Measurements from ENCODE around the gene ZNF165.
"Not testable (repeated sequence)": the region's sequence is repeated elsewhere in the genome, so short reads cannot be mapped to it uniquely, and the experiment has no call there.

ZNF165 gene

GRCh38 chr6:28080381-28080630 lies at the start of gene ZNF165:
Gene ZNF165, plus strand, starts transcription at chr6:28080568. Its CDS starts 4,913 bp downstream, at chr6:28085481.
- H3K4me1 ChIP-seq (ENCODE audit: control insufficient read depth, insufficient read depth, low read length); H3K27me3 ChIP-seq (ENCODE audit: control insufficient read depth, insufficient read depth, low read length); H3K36me3 ChIP-seq (ENCODE audit: control insufficient read depth, insufficient read depth, low read length): not testable (repeated sequence)
- Histone ChIP-seq H3K27ac (ENCODE audit: low read depth, low read length) (peak within 1 kb of the TSS; percentile 94), H3K9ac (ENCODE audit: low read length) (peak within 1 kb of the TSS; percentile 88), H3K4me3 (ENCODE audit: low read length) (peak within 1 kb of the TSS; percentile 97)

DNA sequence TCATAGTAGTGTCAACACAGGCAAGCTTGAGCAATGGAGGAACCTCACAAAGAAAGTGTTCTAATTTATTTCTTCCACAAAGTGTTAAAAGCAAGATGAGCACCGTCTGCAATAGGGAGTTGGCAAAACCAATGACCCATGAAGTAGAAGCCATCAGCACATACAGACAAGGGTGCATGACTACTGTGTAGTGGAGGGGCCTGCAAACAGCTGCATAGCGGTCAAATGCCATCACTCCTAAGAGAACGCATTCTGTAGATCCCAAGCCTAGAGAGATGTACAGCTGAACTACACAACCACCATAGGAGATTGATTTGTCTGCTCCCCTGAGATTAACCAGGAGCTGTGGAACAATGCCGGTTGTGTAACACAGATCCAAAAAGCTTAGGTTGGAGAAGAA lies 26.8 kb upstream of the ZNF165 start:
- no peaks in the 10 kb centered on the region for H3K27me3 ChIP-seq (ENCODE audit: control insufficient read depth, insufficient read depth, low read length)
- H3K4me1 ChIP-seq (ENCODE audit: control insufficient read depth, insufficient read depth, low read length), result no peaks in the 10 kb centered on the region
- no peak overlapping the region for H3K9ac ChIP-seq (ENCODE audit: low read length)
- no peak overlapping the region for H3K4me3 ChIP-seq (ENCODE audit: low read length)
- H3K27ac ChIP-seq (ENCODE audit: low read depth, low read length), result no peak overlapping the region
- H3K36me3 ChIP-seq (ENCODE audit: control insufficient read depth, insufficient read depth, low read length), result no peaks in the 10 kb centered on the region

DNA sequence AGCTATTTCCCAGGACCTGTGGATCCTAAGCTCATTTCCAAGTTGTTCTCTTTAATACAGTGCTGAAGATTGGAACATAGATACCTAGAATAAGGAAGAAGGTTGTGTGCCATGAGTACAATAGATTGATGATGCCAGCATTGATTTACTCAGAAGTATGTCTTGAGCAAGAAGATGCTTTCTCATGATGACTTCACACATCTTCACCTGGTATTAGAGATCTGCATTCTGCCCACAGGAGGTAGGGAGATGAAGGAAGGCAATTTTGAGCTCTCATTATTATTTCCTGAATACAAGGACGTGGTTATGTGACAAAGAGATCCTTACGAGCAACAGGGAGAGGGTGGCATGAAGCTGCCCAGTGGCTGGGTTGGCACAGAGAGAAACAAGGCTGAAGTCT lies 20.0 kb upstream of the ZNF165 start:
- Histone ChIP-seq H3K4me1 (ENCODE audit: control insufficient read depth, insufficient read depth, low read length) (no peaks in the 10 kb centered on the region), H3K36me3 (ENCODE audit: control insufficient read depth, insufficient read depth, low read length) (no peaks in the 10 kb centered on the region), H3K9ac (ENCODE audit: low read length) (no peak overlapping the region), H3K27me3 (ENCODE audit: control insufficient read depth, insufficient read depth, low read length) (no peaks in the 10 kb centered on the region), H3K4me3 (ENCODE audit: low read length) (no peak overlapping the region), H3K27ac (ENCODE audit: low read depth, low read length) (no peak overlapping the region)

DNA sequence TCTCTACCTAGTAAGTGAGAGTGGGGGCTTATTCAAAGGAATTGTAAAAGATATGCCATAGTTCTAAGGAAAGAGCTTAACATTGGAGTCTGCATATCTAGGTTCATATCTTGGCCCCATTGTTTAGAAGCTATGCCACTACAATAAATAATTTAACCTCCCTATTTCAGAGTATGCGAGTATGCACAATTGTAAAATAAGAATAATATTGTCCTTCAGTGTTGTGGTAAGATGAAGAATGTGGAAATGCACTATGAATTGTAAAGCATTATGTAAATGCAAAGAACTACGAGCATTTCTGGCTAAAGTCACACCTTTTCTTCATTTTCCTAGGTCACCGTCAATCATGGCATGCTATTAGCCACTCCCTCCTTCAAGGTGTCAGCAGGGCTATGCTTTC lies 16.1 kb upstream of the ZNF165 start:
- no peak overlapping the region for H3K9ac ChIP-seq (ENCODE audit: low read length)
- H3K27me3 ChIP-seq (ENCODE audit: control insufficient read depth, insufficient read depth, low read length), result no peaks in the 10 kb centered on the region
- no peak overlapping the region for H3K4me3 ChIP-seq (ENCODE audit: low read length)
- no peak overlapping the region for H3K27ac ChIP-seq (ENCODE audit: low read depth, low read length)
- H3K4me1 ChIP-seq (ENCODE audit: control insufficient read depth, insufficient read depth, low read length), result no peaks in the 10 kb centered on the region
- H3K36me3 ChIP-seq (ENCODE audit: control insufficient read depth, insufficient read depth, low read length), result no peaks in the 10 kb centered on the region

- Histone ChIP-seq H3K27me3 (ENCODE audit: control insufficient read depth, insufficient read depth, low read length) (no peaks in the 10 kb centered on the region), H3K9ac (ENCODE audit: low read length) (no peak overlapping the region)
Measured at GRCh38 chr6:28068067-28068466, 12.3 kb upstream of the ZNF165 start.

GRCh38 chr6:28070968-28071367 lies 9.4 kb upstream of the ZNF165 start:
- not testable (repeated sequence) for H3K27ac ChIP-seq (ENCODE audit: low read depth, low read length); H3K9ac ChIP-seq (ENCODE audit: low read length); H3K4me1 ChIP-seq (ENCODE audit: control insufficient read depth, insufficient read depth, low read length); H3K4me3 ChIP-seq (ENCODE audit: low read length); H3K27me3 ChIP-seq (ENCODE audit: control insufficient read depth, insufficient read depth, low read length); H3K36me3 ChIP-seq (ENCODE audit: control insufficient read depth, insufficient read depth, low read length)

More at GRCh38 chr6:28068067-28068466, 12.3 kb upstream of the ZNF165 start:
- no peaks in the 10 kb centered on the region for H3K4me1 ChIP-seq (ENCODE audit: control insufficient read depth, insufficient read depth, low read length)
- no peak overlapping the region for H3K4me3 ChIP-seq (ENCODE audit: low read length)
- no peak overlapping the region for H3K27ac ChIP-seq (ENCODE audit: low read depth, low read length)
- no peaks in the 10 kb centered on the region for H3K36me3 ChIP-seq (ENCODE audit: control insufficient read depth, insufficient read depth, low read length)

DNA sequence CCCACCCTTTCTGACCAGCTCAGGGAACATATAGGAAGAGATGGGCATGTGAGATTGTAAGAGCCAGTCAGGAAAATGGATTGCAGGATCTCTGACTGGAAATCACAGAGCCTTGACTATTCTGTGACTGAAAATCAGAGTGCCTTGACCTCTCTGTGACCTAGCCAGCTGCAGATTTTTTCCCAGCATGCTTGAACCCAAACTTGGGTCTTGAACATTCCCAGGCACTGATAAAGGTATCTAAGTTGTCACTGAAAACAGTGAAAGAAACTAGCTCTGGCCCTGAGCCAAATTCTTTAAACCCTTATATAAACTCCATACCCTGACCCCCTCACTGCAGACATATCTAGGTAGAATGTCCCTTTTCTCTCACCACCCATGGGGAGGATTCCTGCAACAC lies 2.3 kb upstream of the ZNF165 start:
- Histone ChIP-seq H3K27ac (ENCODE audit: low read depth, low read length) (no peak overlapping the region), H3K4me1 (ENCODE audit: control insufficient read depth, insufficient read depth, low read length) (no peaks in the 10 kb centered on the region), H3K36me3 (ENCODE audit: control insufficient read depth, insufficient read depth, low read length) (no peaks in the 10 kb centered on the region), H3K4me3 (ENCODE audit: low read length) (no peak overlapping the region), H3K9ac (ENCODE audit: low read length) (no peak overlapping the region), H3K27me3 (ENCODE audit: control insufficient read depth, insufficient read depth, low read length) (no peaks in the 10 kb centered on the region)

DNA sequence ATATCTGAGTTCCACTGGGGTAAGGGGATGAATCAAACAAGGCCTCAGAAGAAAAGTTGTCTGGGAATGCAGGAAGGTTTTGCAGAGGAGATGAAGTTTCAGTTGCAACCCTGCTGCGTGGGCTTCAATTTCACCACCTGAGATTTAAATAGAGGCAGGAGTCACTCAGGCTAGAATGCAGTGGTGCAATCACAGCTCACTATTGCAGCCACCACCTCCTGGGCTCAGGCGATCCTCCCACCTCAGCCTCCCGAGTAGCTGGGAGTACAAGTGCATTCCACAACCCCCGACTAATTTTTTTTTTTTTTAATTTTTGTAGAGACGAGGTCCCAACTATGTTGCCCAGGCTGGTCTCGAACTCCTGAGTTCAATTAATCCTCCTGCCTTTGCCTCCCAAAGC lies 1.5 kb upstream of the ZNF165 start:
- H3K36me3 ChIP-seq (ENCODE audit: control insufficient read depth, insufficient read depth, low read length), result no peaks in the 10 kb centered on the region
- no peaks in the 10 kb centered on the region for H3K27me3 ChIP-seq (ENCODE audit: control insufficient read depth, insufficient read depth, low read length)
- no peak overlapping the region for H3K27ac ChIP-seq (ENCODE audit: low read depth, low read length)
- no peak overlapping the region for H3K4me3 ChIP-seq (ENCODE audit: low read length)
- H3K9ac ChIP-seq (ENCODE audit: low read length), result no peak overlapping the region
- H3K4me1 ChIP-seq (ENCODE audit: control insufficient read depth, insufficient read depth, low read length), result no peaks in the 10 kb centered on the region

DNA sequence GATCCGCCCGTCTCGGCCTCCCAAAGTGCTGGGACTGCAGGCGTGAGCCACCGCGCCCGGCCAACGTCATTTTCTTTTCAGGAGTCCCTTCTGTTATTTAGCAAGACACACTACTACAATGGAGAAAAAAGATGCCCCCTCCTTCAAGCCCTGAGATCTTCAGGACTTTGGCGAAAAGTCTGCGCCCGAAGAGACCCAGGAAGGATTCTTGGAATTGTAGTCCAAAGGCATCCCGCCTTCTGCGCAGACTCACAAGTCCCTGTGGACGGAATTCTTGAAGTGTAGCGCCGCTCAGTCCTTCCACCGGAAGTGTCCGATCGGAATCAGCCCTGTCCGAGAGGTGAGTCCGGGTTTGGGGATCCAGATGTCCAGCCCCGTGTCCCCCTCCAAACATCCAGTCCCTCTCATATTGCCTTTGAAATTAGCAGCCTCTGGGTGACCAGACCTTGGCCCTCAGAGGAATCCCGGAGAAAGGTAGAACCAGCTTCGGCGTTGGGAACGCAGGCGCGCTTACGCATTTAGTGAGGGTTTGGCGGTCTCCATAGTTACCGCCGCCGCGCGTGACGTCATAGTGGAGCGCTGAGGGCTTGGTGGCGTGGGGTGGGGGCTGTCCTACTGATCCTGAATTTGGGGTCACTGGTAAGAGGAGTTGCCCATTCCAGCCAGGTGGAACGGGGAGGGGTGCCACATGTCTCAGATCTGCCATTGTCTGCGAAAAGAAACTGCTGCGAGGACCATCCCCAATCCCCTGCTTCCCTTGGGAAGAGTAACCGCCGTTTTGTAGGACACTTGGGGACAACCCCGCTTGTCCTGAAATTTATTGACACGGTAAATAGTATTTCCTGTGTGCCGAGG lies 490 bp downstream of the ZNF165 start:
- H3K36me3 ChIP-seq (ENCODE audit: control insufficient read depth, insufficient read depth, low read length), result no peaks in the 10 kb centered on the region
- no peaks in the 10 kb centered on the region for H3K4me1 ChIP-seq (ENCODE audit: control insufficient read depth, insufficient read depth, low read length)
- no peaks in the 10 kb centered on the region for H3K27me3 ChIP-seq (ENCODE audit: control insufficient read depth, insufficient read depth, low read length)
- peak overlapping the region; percentile 88 for H3K9ac ChIP-seq (ENCODE audit: low read length)
- peak overlapping the region; percentile 94 for H3K27ac ChIP-seq (ENCODE audit: low read depth, low read length)
- peak overlapping the region; percentile 97 for H3K4me3 ChIP-seq (ENCODE audit: low read length)

DNA sequence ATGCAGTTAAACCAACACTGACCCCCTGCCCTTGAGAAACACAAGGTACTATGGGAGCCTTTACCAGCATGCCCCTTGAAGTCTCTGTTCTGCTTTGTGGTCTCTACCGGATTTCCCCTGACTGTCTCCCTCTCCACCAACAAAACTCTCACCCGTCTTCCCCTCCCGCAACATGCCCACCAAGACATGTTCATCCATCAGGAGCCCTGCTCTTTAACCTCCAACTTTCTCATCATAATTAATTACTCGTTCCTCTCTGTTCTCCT lies 1.1 kb downstream of the ZNF165 start:
- peak overlapping the region; percentile 97 for H3K4me3 ChIP-seq (ENCODE audit: low read length)
- H3K27ac ChIP-seq (ENCODE audit: low read depth, low read length), result peak overlapping the region; percentile 94
- H3K27me3 ChIP-seq (ENCODE audit: control insufficient read depth, insufficient read depth, low read length), result no peaks in the 10 kb centered on the region
- no peaks in the 10 kb centered on the region for H3K36me3 ChIP-seq (ENCODE audit: control insufficient read depth, insufficient read depth, low read length)
- peak overlapping the region; percentile 86 for H3K9ac ChIP-seq (ENCODE audit: low read length)
- H3K4me1 ChIP-seq (ENCODE audit: control insufficient read depth, insufficient read depth, low read length), result no peaks in the 10 kb centered on the region

DNA sequence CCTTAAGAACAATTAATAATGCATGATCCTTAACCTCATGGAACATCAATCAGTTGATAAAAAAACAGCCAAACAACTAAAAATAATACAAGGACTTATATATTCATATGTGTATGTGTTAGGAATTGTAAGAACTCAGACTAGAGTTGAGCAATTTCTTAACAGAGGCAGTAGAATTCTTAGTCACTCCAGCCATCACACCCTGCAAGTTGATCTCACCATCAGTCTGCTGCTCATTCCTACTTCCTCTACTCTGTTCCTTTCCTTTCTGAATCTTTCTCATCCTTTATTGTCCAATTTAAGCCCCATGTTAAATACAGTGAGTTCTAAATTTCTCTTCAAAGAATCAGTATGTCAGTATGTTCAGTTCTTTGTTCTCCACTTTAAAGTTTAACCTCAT lies 2.6 kb downstream of the ZNF165 start:
- Histone ChIP-seq H3K4me3 (ENCODE audit: low read length) (no peak overlapping the region), H3K27ac (ENCODE audit: low read depth, low read length) (no peak overlapping the region), H3K4me1 (ENCODE audit: control insufficient read depth, insufficient read depth, low read length) (no peaks in the 10 kb centered on the region), H3K9ac (ENCODE audit: low read length) (no peak overlapping the region), H3K36me3 (ENCODE audit: control insufficient read depth, insufficient read depth, low read length) (peaks cover 2% of the 10 kb centered on the region), H3K27me3 (ENCODE audit: control insufficient read depth, insufficient read depth, low read length) (no peaks in the 10 kb centered on the region)

GRCh38 chr6:28089054-28089453 lies 8.7 kb downstream of the ZNF165 start:
- Histone ChIP-seq H3K9ac (ENCODE audit: low read length) (no peak overlapping the region), H3K4me1 (ENCODE audit: control insufficient read depth, insufficient read depth, low read length) (no peaks in the 10 kb centered on the region), H3K36me3 (ENCODE audit: control insufficient read depth, insufficient read depth, low read length) (peaks cover 12% of the 10 kb centered on the region), H3K27me3 (ENCODE audit: control insufficient read depth, insufficient read depth, low read length) (no peaks in the 10 kb centered on the region), H3K4me3 (ENCODE audit: low read length) (no peak overlapping the region), H3K27ac (ENCODE audit: low read depth, low read length) (no peak overlapping the region)

- H3K27ac ChIP-seq (ENCODE audit: low read depth, low read length), result no peak overlapping the region
- peaks cover 12% of the 10 kb centered on the region for H3K36me3 ChIP-seq (ENCODE audit: control insufficient read depth, insufficient read depth, low read length)
- no peak overlapping the region for H3K9ac ChIP-seq (ENCODE audit: low read length)
- H3K4me1 ChIP-seq (ENCODE audit: control insufficient read depth, insufficient read depth, low read length), result no peaks in the 10 kb centered on the region
- no peaks in the 10 kb centered on the region for H3K27me3 ChIP-seq (ENCODE audit: control insufficient read depth, insufficient read depth, low read length)
- peak overlapping the region; percentile 65 for H3K4me3 ChIP-seq (ENCODE audit: low read length)
Measured at GRCh38 chr6:28090917-28091586, 10.7 kb downstream of the ZNF165 start.
